IPS-15b (cell line): ENCODE measurements around the gene SSTR3.
"Not testable (repeated sequence)": the region's sequence is repeated elsewhere in the genome, so short reads cannot be mapped to it uniquely, and the experiment has no call there.

Experiments used
- H3K27me3 ChIP-seq: one replicate; pipeline ENCODE4 v1.6.1; 2013; ENCODE audit warnings: low read length; ENCODE audit not compliant: control insufficient read depth, insufficient read depth
- H3K36me3 ChIP-seq: one replicate; pipeline ENCODE4 v1.6.1; 2013; ENCODE audit warnings: low read length; ENCODE audit not compliant: control insufficient read depth, insufficient read depth
- H3K4me1 ChIP-seq: one replicate; pipeline ENCODE4 v1.6.1; 2013; ENCODE audit warnings: mild to moderate bottlenecking, low read length; ENCODE audit not compliant: control insufficient read depth, insufficient read depth
- H3K4me3 ChIP-seq: one replicate; pipeline ENCODE4 v1.5.1; 2013; ENCODE audit warnings: low read depth, low read length
- H3K9ac ChIP-seq: one replicate; pipeline ENCODE4 v1.6.1; 2013; ENCODE audit warnings: low read depth, mild to moderate bottlenecking, low read length
- H3K9me3 ChIP-seq: one replicate; pipeline ENCODE4 v1.6.1; 2013; ENCODE audit warnings: mild to moderate bottlenecking, low read length; ENCODE audit not compliant: control insufficient read depth, insufficient read depth

SSTR3 gene

GRCh38 chr22:37176464-37177061, 35.7 kb downstream of the SSTR3 start:
- Histone ChIP-seq H3K4me1 (no peaks in the 10 kb centered on the region), H3K9me3 (no peaks in the 10 kb centered on the region), H3K4me3 (no peak overlapping the region), H3K36me3 (no peaks in the 10 kb centered on the region), H3K9ac (no peak overlapping the region), H3K27me3 (no peaks in the 10 kb centered on the region)

- Histone ChIP-seq H3K4me3 (no peak overlapping the region), H3K4me1 (no peaks in the 10 kb centered on the region), H3K9ac (no peak overlapping the region), H3K36me3 (no peaks in the 10 kb centered on the region), H3K9me3 (no peaks in the 10 kb centered on the region), H3K27me3 (no peaks in the 10 kb centered on the region)
These were observed 36.6 kb downstream of the SSTR3 start for GRCh38 chr22:37175414-37176281.

GRCh38 chr22:37174964-37175363, 37.3 kb downstream of the SSTR3 start:
- no peaks in the 10 kb centered on the region for H3K4me1 ChIP-seq
- no peaks in the 10 kb centered on the region for H3K9me3 ChIP-seq
- H3K4me3 ChIP-seq = no peak overlapping the region
- H3K27me3 ChIP-seq = no peaks in the 10 kb centered on the region
- H3K9ac ChIP-seq = no peak overlapping the region
- no peaks in the 10 kb centered on the region for H3K36me3 ChIP-seq

GRCh38 chr22:37173709-37174108, 38.6 kb downstream of the SSTR3 start:
- H3K4me3 ChIP-seq = no peak overlapping the region
- H3K9me3 ChIP-seq = no peaks in the 10 kb centered on the region
- no peaks in the 10 kb centered on the region for H3K4me1 ChIP-seq
- no peak overlapping the region for H3K9ac ChIP-seq
- no peaks in the 10 kb centered on the region for H3K36me3 ChIP-seq
- no peaks in the 10 kb centered on the region for H3K27me3 ChIP-seq

- no peaks in the 10 kb centered on the region for H3K9me3 ChIP-seq
- H3K9ac ChIP-seq = no peak overlapping the region
- H3K4me1 ChIP-seq = no peaks in the 10 kb centered on the region
- H3K36me3 ChIP-seq = no peaks in the 10 kb centered on the region
- H3K4me3 ChIP-seq = no peak overlapping the region
- no peaks in the 10 kb centered on the region for H3K27me3 ChIP-seq
These were observed 39.7 kb downstream of the SSTR3 start for GRCh38 chr22:37172266-37173245.

- Histone ChIP-seq H3K36me3 (no peaks in the 10 kb centered on the region), H3K9me3 (no peaks in the 10 kb centered on the region), H3K9ac (no peak overlapping the region), H3K4me3 (no peak overlapping the region), H3K4me1 (no peaks in the 10 kb centered on the region), H3K27me3 (no peaks in the 10 kb centered on the region)
These were observed 40.6 kb downstream of the SSTR3 start for GRCh38 chr22:37171662-37172061.

DNA sequence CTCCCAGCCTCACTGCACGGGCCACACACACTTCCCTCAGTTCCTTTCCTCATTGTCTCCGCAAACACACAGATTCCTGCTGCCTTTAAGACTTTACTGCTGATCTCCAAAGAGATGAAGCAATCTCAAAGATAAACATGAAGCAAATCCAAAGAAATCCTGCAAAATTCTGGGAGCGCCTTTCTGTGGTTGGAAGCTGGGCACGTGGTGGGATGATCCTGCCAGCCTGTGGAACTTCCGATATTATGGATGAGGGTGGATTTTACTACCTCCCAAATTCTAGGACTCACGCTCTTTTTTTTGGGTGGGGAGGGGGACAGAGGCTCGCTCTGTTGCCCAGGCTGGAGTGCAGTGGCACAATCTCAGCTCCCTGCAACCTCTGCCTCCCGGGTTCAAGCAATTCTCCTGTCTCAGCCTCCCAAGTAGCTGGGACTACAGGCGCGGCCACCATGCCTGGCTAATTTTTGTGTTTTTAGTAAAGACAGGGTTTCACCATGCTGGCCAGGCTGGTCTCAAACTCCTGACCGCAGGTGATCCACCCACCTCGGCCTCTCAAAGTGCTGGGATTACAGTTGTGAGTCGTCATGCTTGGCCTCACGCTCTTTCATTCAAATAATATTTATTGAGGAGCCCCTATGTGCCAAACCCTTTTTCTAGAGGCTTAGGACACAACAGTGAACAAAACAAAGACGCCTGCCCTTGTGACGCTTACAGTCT, 41.4 kb downstream of the SSTR3 start:
- not testable (repeated sequence) for H3K9ac ChIP-seq, H3K36me3 ChIP-seq, H3K4me3 ChIP-seq, H3K9me3 ChIP-seq, H3K27me3 ChIP-seq, H3K4me1 ChIP-seq

DNA sequence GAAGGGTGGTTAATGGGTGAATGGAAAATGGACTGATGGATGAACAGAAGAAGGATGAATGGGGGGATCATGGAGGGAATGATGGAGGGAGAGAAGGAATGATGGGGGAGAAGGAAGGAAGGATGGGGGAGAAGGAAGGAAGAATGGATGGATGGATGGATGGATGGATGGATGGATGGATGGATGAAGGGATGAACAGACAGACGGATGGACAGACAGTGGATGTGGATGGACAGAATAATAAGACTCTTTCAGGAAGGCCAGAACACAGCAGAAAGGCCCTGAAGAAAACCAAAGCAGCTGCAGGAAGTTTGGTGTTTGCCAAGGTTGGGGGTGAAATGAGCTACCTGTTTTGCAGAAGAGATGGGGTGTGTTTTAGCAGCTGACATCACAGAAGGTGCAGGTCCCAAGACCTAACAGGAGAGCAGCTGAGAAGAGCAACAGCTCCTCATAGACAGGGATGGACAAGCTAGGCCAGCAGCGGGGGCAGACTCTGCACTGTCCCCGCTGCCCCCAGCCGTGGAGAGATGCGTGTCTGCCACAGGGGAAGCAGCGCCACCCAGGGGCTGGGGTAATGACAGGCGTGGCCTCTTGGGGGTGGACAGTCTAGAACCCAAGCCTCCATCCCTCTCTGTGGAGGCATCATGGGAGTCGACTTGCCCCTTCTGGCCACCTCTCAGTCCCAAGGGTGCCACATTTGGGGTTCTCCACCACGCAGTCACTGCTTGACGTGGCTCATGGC, 42.2 kb downstream of the SSTR3 start:
- no peak overlapping the region for H3K4me3 ChIP-seq
- H3K9me3 ChIP-seq = no peaks in the 10 kb centered on the region
- no peak overlapping the region for H3K9ac ChIP-seq
- H3K27me3 ChIP-seq = no peaks in the 10 kb centered on the region
- H3K36me3 ChIP-seq = no peaks in the 10 kb centered on the region
- peaks cover 3% of the 10 kb centered on the region for H3K4me1 ChIP-seq

DNA sequence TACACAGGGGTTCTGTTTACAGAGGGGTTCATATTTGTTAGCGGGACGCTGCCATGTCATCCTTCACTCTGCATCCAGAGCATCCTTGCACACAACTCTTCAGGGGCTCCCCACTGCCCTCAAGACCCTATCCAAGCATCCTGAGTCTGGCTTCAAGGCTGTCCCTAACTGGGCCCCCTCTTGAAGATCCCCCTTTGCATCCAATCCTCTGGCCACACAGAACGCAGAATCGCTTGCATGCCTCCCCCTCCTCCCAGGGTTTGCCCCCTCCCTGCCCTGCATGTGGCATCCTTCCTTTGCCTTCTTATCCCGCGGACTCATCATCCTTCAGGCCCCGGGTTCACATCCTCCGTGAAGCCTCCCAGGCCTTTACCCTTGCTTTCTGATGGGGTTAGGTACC, 42.9 kb downstream of the SSTR3 start:
- no peaks in the 10 kb centered on the region for H3K27me3 ChIP-seq
- no peak overlapping the region for H3K9ac ChIP-seq
- no peaks in the 10 kb centered on the region for H3K9me3 ChIP-seq
- no peak overlapping the region for H3K4me3 ChIP-seq
- H3K36me3 ChIP-seq = no peaks in the 10 kb centered on the region
- H3K4me1 ChIP-seq = peaks cover 3% of the 10 kb centered on the region

DNA sequence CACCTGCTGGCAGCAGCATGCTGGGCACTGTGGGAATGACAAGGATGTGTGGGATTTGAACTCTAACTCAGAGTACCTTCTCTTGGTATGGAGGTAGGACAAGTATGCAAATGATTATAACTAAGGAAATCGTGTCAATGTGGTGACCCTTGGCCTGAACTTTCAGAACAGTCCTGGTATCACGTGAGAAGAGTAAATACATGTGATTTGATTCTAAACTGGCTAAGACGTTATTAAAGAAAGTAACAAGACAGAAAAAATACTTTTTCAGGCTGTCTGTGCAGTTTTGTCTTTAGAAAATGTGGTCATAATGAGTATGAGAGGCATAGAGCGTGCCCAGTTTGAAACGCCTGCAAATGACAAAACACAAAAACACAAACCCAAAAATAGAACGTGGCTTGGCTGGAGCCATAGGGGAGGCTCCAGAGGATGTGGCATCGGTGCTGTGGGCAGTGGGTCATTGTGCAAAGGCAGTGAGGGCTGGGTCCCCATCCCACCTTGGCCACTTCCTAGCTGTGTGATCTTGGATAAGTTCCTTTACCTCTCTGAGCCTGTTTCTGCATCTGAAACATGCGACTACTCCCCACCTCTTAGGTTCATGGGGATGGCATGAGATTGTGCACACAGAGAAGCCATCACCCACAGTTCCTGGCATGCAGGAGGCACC, 44.2 kb downstream of the SSTR3 start:
- H3K27me3 ChIP-seq = no peaks in the 10 kb centered on the region
- H3K4me3 ChIP-seq = no peak overlapping the region
- H3K4me1 ChIP-seq = peaks cover 3% of the 10 kb centered on the region
- no peak overlapping the region for H3K9ac ChIP-seq
- no peaks in the 10 kb centered on the region for H3K36me3 ChIP-seq
- H3K9me3 ChIP-seq = no peaks in the 10 kb centered on the region
